NOMO-1 treated with dmso at 0.1 percent for 144 hours (cell line): ENCODE results near the gene CPXM1.
"Not testable (repeated sequence)": the region's sequence is repeated elsewhere in the genome, so short reads cannot be mapped to it uniquely, and the experiment has no call there.

Experiments used
- DNase-seq: peaks from one replicate; lab custom pipeline; 2025; ENCODE audit not compliant: unreplicated experiment; lab: John Stamatoyannopoulos, UW

Gene CPXM1

DNA sequence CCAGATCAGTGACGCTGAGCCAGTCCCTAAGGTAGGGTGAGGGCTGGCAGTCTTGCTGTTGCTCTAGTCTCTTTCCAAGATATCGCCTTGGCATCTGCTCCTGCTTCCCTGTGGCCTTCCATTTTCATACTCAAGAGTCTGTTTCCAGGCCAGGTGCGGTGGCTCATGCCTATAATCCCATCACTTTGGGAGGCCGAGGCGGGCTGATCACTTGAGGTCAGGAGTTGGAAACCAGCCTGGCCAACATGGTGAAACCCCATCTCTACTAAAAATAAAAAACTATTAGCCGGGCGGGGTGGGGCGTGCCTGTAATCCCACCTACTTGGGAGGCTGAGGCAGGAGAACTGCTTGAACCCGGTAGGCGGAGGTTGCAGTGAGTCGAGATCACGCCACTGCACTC, 30.3 kb downstream of the CPXM1 start:
- not testable (repeated sequence) for DNase-seq

GRCh38 chr20:2768632-2769015, 31.8 kb downstream of the CPXM1 start:
- DNase-seq = no peak

GRCh38 chr20:2767768-2768631, 32.4 kb downstream of the CPXM1 start:
- DNase-seq = no peak

DNA sequence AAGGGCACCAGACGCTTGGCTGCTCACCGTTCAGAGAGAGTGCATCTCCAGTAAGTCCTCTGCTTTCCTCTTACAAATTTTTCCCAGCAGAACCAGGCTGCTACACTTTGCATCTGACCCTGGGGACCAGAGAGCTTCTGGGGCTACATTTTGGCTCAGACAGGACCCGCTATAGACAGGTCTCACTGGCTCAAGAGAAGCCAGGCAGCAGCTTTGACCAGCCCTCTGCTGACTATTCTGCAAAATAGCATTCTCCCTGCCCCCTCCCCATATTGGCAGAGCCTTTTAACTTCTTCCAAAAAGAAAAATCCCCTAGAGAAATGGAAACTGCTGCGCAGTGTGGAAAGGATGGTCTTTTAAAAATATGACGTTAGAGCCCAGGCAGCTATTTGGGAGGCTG, 37.2 kb downstream of the CPXM1 start:
- no peak for DNase-seq

DNA sequence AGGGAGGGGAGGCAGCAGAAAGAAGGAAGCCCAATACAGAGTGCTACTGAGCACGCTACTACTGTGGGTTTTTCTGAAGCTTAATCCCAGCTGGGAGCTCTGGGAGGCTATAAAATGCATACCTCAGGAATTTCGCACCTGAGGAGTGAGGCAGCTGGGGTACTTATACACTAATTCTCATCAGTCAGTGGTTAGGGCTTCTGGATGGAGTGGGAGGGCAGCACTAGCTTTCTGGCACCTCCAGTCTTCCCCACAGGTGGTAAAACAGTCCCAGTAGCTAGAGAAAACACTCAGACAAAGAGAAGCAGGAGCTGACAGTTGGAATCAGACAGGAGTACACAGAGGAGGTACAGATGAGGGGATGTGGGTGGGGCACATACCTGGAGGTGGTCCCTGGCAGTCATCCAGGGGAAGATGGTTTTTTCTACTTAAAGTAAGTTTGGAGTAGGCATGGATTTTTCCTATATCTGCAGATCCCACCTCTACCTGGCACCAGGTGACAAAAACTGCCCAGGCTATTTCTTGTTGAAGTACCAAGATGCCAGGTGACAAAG, 37.8 kb downstream of the CPXM1 start:
- no peak for DNase-seq

DNA sequence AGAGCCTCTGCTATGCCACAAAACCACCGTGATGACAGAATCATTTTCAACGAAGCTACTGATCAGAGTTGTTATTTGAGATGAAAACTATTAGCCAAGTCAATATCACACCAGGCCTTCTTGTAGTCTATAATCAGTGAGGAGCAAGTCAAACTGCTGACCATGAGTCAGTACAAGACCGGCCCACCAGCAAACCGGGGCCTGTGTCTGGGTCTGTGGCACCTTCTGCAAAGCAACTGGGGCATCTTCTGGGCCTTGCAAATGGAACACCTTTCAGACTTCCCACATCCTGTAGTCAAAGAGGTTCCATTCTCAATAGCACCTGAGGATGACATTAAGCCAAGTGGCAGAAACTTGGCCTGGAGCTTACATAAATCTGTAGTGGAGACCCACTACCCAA, 38.5 kb downstream of the CPXM1 start:
- DNase-seq = no peak

DNA sequence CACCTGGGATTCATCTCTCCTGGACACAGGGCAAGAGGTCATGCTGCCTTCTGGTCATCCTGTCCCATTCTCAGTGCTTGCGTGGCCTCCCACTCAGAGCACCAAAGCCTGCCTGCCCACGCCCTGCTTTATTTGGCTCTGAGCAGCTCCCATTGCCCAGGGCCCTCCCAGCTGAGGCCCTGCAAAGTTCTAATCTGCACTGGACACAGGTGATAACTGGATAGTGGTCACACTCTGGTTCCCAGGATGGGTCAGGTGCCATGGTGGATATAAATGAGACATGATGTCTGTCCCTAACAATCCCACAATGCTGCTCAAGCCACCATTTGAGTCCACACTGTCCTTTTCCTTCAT, 39.5 kb downstream of the CPXM1 start:
- DNase-seq = no peak

GRCh38 chr20:2760297-2760951, 40.0 kb downstream of the CPXM1 start:
- DNase-seq = no peak

GRCh38 chr20:2759603-2760296, 40.7 kb downstream of the CPXM1 start:
- DNase-seq = no peak

GRCh38 chr20:2759143-2759542, 41.3 kb downstream of the CPXM1 start:
- no peak for DNase-seq

- DNase-seq = no peak
Measured at GRCh38 chr20:2757969-2758368, 42.5 kb downstream of the CPXM1 start.

DNA sequence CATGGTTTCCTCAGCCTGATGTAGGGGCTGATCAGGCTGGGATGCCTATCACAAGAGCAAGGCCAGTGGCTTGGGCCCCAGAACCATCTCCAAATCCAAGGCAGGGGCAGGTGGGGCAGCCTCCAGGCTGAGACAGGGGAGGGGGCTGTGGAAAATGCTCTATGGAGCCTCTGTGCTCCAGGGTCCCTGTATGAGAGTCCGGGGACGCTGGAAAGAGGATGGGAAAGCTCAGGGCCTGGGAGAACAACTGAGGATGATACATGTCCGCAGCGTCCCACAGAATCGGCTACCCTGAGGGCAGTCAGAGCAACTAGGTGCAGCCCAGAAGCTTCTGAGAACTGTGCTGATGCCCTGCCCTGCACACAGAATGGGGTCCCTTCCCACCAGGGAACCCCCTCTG, 43.4 kb downstream of the CPXM1 start:
- no peak for DNase-seq

DNA sequence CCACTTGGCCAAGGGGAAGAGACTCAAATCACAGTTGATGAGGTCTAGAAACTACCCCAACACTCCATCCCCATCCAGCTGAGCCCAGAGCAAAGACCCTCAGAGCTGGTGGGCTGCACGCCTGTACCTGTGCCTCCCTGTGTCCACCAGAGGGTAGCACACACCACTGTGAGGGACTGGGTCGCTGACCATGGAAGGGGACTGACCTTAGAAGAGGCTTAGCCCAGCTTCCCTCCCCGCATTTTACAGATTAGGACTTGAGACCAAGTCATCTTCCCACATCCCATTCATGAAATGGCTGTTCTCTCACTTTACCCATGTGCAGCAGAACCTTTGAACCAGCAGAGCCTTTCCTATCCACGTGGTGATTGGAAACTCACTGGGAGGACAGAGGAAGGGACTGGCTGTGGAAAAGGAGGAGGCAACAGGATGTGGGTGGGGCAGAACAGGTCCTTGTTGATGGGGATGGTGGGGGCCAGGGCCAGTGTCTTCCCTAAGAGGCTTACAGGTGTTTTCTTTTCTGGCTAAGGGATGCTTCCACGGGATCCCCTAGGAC, 44.3 kb downstream of the CPXM1 start:
- no peak for DNase-seq

GRCh38 chr20:2755451-2756055, 44.9 kb downstream of the CPXM1 start:
- no peak for DNase-seq

DNA sequence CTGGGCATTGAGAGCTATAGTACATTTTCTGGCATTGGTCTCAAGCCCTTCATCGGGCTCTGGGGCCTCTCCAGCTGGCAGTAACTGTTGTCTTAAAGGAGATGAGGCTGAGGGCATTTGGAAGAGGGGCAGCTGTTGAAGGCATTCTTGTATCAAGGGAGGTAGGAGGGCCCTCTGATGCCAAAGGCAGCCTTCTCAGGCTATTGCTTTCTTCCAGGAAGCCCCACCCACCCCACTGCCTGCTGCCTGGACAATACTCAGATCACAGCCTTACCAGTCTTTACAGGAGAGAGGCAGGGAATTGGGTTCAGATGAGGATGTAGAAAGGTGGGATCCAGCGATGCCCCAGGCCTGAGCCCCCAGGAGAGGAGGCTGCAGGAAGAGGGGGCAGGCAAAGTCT, 46.0 kb downstream of the CPXM1 start:
- DNase-seq = no peak

GRCh38 chr20:2753461-2754040, 46.9 kb downstream of the CPXM1 start:
- no peak for DNase-seq

DNA sequence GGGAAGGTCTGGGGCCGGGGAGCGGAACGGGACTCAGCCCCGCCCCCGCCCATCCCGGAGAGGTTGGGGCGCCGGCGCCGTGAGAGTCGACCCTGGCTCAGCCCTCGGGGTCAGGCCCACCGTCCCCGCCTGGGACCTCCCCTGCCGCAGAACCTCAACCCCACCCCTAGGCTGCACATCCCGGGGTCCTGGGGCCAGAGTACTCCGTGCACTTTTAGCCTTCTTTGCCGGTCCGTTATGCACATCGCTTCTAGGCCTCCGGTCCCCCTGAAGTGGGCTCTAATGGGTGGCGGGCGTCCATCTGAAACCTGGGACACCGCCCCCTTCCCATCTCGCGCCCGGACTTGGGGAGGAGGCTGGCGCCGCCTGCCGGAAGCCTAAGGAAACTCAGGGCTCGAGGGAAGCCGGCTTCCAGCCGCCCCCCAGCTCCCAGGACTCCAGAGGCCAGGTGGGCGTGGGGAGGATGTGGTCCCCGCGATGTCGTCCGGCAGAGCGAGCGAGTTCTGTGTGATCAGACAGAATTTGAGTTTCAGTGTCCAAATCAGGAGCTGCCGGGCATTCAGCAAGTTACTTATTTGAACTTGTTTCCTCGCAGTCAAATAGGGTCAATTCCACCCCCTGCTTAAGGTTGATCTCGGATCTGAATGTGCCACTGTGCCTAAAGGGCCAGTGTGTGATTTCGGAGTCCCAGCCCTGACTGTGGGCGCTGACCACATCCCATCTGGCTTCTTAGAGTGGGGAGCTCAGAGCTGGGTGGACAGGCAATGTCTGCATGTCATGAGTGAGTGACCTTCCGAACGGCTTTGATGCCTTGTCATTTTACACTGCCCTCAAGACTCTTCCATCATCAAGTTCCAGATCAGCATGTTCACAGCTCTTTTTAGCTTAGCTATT, 47.6 kb downstream of the CPXM1 start:
- DNase-seq = no peak

- DNase-seq = peak; percentile 11
Measured at GRCh38 chr20:2751878-2752566, 48.4 kb downstream of the CPXM1 start.

GRCh38 chr20:2751347-2751877, 49.0 kb downstream of the CPXM1 start:
- no peak for DNase-seq
